ENCODE data around the gene SPEF1.

Gene SPEF1

DNA sequence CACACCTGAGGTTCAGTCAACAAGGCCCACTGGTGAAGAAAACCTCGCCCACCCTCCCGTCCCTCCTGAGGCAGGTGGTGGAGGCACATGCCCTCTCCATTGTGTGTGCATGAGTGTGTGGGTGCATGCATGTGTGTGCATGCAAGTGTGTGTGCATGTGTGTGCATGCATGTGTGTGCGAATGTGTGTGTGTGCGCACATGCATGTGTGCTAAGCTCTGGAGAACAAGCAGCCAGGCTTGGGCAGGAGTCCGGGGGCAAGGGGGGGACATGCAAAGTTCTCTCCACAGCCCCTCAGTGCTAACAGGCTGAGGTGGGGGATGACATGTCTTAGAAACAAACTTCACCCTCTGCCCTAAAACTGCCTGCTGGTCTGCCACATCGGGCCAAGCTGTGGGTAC, 51.9 kb downstream of the SPEF1 start:
- ATAC-seq, result no peak

DNA sequence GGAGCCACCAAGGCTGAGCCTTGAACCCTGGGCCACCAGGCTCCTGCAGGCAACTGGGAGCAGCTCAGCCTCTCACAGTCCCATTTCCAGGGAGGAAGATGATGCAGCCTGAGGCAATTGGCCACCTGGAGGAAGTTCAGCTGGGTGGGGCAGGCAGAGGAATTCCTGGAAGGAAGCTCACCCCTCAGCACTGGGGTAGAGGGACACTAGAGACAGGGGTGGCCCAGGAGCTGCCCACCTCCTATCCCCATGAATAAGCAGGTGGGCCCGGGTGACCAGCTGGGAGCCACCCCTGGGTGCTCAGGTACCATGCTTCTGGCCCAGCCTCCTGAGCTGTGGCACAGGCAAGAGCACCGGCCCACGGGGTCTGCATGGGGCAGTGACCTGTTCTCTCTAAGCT, 52.4 kb downstream of the SPEF1 start:
- ATAC-seq, result no peak

DNA sequence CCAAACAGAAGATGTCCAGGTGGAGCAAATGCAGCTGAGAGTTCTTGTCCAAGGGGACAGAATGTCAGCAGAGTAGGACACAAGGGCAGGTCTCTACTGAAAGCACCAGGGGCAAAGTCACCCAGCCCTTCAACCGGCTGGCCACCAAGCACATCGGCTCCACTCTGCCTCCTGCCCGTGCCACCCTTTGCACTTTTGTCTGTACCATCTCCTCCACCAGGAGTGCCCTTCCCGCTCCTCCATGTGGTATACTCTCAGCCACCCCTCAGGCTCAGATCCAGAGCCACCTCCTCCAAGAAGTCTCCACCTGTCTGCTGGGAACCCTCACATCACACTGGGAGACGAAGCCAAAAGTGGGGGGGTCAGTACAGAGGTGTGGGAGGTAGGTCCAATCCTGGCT, 52.9 kb downstream of the SPEF1 start:
- no peak for ATAC-seq

Data from activated CD4-positive, CD25-positive, alpha-beta regulatory T cell treated with anti-CD3 and anti-CD28 coated beads, Interleukin-2, amount 50 U/mL, for 24 hours (primary cell).